Measurements from ENCODE around the gene RBBP6.

The RBBP6 gene

DNA sequence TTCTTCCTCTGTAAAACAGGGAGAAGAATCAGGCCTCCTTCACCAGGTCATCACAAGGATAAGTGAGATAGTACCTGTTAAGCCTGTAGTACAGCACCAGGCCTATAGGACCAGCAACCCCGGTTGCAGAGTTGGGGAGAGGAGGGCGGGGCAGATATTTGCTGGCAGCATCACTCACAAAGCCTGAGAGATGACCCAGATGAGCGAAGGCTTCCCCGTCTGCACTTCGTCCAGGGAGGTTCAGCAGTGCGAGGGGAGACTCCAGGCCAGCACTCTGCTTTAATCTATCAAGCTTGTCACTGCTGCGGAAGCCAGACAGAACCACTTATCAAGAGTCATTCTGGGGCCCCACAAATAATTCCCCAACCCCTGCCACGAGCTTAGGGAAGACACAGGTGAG, 15.8 kb upstream of the RBBP6 start:
- no peak for DNase-seq (ENCODE audit: low spot score)

DNA sequence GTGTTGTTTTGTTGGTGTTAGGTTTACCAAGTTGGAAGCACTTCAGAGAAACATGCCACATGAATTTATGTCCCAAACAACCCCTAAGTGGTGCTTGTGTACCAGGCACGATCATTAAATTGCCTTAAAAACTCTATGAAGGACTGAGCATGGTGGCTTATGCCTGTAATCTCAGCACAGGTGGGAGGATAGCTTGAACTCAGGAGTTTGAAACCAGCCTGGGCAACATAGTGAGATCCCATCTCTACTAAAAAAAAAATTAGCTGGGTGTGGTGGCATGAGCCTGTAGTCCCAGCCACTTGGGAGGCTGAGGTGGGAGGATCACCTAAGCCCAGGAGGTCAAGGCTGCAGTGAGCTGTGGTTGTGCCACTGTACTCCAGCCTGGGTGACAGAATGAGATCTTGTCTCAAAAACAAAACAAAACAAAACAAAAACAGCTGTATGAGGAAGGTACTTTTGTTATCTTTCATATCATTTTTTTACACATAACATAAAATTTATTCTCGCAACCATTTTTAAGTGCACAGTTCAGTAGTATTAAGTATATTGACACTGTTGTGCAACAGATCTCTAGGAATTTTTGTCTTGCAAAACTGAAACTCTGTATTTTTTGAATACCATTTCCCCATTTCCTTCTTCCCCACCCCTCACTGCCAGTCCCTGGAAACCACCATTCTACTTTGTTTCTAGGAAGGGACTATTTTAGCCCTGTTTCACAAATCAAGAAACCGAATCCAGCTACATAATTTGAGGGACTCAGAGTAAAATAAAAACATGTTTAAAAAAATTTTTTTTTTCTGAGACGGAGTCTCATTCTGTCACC, 14.3 kb upstream of the RBBP6 start:
- no peak for DNase-seq (ENCODE audit: low spot score)

DNA sequence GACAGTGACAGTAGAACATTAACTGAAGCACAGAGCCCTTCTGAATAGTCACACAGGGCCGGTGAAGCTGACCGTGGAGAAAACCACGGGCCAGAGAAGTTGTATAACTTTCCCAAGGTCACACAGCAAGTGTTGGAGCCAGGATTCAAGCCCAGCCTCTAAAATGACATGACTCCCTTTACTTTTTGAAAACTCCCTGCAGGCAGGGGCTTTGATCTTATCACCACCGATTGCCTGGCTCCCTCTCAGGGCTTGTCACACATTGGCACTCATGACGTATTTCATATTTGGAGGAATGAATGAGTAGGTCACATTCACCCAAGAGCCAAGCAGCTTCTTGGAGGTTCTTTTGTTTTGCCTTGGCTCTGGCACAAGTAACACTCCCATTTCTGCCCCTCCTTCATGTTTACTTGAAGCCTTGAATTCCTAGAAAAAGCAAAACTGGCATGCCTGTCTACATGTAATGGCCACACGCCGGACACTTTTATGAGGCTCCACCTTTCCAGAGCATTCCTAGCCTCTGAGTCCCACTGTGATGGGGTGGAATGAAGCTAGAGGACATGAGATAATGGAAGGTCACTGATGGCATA, 13.3 kb upstream of the RBBP6 start:
- DNase-seq (ENCODE audit: low spot score): no peak

DNA sequence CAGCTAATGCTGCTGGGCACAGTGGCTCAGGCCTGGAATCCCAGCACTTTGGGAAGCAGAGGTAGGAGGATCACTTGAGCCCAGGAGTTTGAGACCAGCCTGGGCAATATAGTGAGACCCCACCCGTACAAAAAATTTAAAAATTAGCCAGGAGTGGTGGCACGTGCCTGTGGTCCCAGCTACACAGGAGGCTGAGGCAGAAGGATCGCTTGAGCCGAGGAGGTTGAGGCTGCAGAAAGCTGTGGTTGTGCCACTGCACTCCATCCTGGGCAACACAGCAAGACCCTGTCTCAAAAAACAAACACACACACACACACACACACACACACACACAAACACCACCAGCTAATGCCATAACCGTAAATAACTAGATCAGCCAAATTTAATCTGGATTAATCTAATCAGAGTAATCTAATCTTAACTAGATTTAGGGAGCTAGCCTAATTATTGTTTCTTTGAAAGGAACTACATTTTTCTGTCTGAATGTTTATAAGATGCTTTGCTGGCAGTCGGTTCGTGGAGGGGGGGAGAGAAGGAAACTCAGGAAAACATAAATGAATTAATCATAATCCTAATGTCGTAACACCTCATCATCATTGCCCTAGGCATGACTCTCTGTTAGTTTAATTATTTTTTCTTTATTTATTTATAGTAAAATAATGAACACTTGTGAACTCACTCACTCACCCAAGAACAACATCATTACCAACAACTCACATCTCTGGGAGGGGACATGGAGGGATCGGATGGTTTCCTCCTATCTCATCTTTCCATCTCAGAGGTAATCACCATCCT, 12.5 kb upstream of the RBBP6 start:
- DNase-seq (ENCODE audit: low spot score): no peak

DNA sequence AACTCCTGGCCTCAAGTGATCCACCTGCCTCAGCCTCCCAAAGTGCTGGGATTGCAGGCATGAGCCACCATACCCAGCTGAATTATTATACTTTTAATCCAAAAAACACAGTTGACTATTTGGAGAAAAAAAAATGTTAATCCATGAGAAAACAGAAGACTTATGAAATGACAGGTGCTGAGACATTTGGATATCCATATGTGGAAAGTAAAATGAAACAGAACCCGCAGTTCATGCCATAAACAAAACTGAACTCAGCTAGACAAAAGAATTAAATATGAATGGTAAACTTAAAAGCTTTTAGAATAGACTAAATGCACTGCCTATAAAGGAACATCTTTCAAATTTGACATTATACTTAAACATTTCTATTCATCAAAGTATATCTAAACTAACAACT, 8.2 kb upstream of the RBBP6 start:
- no peak for DNase-seq (ENCODE audit: low spot score)

DNA sequence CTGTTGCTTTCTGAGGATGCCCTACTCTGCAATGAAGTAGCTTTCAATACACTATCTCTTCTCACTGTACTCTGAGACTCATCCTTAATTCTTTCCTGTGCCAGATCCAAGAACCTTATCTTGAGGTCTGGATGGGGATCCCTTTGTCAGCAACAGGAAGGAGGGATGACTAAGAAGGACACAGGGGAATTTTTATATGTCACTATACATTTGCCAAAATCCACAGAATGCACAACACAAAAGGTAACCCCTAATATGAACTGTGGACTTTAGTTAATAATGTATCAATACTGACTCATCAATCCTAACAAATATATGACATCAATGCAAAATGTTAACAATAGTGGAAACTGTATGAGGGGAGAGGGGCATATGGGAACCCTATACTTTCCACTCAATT, 4.7 kb upstream of the RBBP6 start:
- no peak for DNase-seq (ENCODE audit: low spot score)

DNA sequence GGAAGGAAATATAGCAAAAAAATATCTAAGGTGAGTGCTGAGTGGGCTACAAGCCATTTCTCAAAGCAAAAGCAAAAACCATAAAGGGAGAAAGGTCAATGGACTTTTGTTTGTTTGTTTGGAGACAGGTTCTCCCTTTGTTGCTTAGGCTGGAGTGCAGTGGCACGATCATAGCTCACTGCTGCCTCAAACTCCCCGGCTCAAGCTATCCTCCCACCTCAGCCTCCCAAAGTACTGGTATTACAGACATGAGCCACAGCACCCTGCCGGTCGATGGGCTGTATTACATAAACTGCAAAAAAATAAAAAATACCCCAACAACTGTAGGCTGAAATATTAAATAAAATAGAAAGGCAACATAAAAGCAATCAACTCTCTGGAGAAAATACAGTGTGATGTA, 3.5 kb upstream of the RBBP6 start:
- no peak for DNase-seq (ENCODE audit: low spot score)

DNA sequence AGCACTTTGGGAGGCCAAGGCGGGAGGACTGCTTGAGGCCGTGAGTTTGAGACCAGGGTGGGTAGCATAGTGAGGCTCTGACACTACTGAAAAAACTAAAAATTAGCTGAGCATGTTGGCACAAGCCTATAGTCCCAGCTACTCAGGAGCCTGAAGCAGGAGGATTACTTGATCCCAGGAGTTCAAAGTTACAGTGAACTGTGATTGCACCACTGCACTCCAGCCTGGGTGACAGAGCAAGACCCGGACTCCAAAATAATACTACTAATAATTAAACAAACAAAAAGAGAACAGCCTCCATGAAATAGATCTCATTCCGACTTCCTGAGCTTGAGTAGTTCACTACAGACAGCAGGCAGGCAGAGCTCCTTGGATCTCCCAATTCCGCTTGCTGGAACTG, 2.7 kb upstream of the RBBP6 start:
- DNase-seq (ENCODE audit: low spot score): no peak

DNA sequence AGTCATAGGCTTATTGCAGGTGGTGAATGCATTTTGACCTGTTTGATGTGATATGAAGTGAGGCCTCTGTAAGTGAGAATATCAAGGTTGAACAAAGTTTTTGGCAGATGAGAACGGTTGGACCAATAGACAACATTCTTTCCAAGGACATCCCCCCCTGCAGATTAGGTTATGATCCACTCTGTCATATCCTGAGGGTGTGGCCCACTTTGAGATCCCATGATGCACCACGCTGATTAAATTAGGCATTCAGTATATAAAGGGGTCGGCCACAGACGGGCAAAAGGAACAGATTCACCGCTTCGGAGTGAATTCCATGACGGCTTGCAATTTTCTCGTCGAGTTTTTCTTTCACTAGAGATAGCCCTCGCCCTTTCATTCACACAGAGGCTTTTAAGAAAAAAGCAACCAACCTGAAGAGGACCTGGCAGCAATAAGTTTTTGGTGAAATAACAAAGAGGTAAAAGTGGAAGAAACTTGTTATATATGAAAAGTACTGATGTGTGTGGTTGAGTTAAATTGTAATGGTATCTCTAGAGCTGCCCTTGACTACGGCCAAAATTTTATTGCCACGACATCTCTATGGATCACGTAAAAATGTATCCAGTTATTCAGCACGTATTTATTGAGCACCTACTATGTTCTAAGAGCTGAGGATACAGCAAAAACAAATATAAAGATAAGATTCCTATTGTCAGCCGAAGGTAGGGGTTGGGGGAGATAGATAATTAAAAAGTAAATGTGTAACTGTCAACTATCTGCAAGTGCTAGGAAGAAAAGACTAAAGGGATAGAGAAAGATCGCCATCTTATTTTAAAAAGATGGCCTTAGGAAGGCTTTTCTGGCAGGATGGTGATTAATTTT, 1.7 kb upstream of the RBBP6 start:
- no peak for DNase-seq (ENCODE audit: low spot score)

DNA sequence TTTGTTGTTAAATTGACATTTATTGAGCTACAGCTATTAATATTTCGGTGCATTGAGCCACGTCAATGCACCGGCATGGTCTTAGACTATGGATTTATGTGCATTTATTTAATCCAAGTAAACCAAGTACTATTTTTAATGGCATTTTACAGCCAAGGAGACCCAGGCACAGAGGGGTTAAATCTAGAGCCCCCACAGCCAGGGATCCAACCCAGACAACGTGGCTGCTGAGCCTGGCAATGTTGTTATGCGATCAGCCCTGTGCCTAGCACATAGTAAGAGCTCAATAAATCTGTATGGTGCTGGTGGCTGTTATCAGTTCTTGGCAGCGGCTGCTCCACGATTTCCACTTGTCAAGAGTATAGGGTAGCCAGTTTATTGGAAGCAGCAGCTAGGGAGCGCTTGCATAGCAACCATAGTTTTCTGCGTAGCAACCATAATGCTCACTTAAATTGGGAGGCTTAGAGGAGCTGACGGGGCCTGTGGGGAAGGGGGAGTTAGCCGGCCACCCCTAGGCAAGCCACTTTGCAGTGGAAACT, 541 bp upstream of the RBBP6 start:
- no peak for DNase-seq (ENCODE audit: low spot score)

DNA sequence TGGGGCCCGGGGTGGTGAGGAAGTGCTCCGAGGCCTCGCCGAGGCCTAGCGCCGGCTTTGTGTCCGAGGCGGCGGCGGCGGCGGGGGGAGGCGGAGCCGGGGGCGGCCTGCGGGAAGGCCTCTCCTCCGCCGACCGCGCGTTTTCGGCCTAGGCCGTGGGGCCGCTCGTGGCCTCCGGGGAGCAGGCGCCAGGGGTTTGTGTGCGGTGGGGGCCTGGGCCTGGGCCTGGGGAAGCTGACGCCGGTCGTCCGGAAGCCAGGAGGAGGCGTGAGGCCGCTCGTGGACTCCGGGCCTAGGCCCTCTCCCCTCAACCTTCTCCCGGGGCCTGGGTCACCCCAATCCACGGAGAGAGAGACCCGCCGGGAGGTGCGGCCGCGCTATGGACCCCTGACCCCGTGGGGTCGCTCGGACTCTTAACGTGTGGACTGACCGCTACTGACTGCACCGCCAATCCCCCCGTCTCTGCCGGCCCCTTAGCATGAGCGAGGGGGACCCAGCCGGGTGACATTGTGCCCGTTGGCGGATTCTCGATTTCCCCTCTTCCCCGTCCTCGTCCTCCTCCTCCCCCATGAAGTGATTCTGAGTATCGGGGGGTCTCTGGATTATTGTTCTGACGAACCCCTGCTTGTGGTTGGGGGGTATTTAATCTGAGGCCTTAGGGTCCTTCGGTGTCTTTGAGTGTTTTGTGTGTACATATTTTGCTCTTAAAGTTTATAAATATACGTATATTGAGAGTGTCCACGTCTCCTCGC, 660 bp downstream of the RBBP6 start:
- peak; percentile 42 for DNase-seq (ENCODE audit: low spot score)

DNA sequence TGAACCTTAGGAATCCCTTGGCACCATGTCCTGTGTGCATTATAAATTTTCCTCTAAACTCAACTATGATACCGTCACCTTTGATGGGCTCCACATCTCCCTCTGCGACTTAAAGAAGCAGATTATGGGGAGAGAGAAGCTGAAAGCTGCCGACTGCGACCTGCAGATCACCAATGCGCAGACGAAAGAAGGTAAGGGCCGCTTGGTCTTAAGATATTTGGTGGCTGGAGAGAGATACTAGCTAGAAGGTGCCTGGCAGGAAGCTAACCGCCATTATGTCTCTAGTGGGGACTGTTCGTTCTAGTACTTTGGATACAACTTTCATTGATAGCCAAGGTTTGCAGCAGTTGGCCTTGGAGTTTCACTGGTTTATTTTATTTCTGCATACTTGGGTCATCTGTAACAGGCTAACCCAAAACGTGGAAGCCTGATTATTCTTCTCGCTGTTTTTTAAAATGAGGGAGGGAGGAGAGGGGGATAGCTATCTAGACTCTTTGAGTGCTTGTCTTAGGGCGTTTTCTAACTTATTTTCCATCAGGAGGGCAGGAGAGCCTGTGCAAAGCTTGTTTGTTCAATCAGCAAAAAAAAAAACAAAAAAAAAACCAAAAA, 1.3 kb downstream of the RBBP6 start:
- no peak for DNase-seq (ENCODE audit: low spot score)

DNA sequence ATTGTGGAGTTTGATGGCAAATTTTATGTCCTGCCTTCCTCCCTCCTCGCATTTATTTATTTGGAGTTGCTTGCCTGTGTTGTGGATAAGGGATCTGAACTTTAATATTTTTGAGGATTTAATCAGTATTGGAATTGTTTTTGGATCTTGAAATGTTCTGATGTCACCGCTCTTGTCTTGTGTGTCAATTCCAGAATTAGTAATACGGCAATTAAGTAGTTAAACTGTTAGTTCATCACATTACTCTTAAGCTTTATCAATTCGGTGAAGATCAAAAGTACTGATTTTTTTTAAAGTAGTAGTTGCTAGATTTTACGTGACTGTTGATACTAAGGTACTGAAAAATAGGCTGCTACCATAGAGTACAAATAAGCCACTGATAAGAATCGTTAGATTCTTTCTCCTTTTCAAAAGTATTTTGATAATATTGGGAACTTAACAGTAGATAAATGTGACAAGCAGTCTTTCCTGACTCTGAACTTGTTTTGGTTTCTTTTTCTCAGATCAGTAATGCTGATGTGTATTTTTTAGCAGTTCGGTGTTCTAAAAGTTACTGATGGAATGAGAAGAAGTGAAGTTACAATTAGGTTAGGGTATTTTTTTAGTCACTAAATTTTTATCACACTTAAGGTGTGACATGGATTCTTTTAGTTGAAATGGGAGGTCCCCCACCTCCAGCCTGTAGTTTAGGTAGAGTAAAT, 2.0 kb downstream of the RBBP6 start:
- no peak for DNase-seq (ENCODE audit: low spot score)

DNA sequence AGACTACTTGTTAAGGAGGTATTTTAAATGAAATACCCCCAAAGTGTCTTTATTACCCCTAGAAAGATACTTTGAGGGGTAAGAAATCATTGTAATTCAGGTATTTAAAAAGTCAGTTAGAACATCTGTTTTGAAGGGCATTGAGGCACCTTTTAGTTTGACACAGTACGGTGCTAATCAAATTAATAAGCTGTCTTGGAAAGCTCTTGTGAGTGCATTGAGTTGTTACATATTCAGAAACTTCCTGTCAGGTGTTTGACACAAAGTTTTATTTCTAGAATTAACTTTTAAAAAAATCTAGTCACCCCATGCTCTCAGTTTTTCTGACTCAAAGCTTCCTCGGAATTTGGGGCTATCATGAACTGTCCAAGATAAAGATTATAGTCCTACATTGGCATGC, 4.6 kb downstream of the RBBP6 start:
- no peak for DNase-seq (ENCODE audit: low spot score)

DNA sequence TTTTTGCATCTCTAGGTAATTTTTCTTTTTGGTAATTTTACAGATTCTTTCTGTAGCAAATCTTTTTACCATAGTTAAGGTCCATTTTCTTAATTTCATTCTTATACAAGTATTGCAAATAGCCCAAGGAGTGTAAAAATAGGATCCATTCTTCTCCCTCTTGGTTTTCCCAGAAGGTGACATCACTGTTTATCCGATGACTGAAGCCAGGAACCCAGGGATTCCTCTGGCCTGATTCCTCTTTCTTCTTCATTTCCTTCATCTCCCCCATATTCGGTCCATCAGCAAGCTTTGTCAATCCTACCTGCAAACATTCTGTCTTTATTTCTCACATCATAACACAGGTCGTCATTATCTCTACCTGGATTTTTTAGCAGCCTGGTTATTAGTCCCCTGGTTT, 5.3 kb downstream of the RBBP6 start:
- DNase-seq (ENCODE audit: low spot score): no peak

DNA sequence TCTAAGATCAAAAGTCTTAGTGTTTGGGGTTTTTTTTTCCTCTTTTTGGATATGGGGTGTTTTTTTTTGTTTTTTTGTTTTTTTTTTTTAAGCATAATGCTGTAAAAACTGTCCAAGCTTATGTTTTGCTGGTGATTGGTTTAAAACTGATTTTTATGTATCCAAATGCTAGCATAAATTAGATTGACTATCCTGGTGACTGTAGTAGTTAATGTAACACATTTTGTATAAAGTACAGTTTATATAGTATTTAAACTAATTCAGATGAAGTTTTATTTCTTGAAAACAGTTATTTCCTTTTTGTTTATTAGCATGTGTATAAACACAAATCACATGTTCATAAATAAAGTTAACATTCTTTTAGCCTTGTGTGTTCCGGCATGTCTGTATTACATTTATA, 10.9 kb downstream of the RBBP6 start:
- no peak for DNase-seq (ENCODE audit: low spot score)

DNA sequence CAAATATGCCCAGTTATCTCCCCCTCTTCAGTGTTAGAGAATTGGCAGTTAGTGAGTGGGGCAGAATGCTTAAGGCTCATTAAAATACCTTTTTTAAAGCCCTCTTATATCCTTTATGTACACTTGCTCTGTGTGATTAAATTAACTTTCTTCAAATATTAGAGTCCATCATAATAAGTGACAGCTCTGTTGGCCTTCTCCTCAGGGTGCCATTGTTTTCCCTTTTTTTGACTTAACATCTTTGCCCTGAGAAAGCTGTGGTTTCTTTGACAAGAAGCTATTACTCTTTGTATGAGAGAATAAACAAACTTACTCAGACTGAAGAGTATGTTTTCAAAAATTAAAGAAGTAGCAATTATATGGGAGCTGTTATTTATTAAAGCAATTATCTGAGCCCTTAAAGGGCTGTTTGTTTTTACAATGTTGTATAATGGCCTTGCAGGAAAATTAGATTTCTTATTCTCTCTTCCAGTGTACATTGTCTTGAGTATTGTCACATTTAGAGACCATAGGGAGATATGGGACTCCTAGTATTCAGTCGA, 13.4 kb downstream of the RBBP6 start:
- no peak for DNase-seq (ENCODE audit: low spot score)

DNA sequence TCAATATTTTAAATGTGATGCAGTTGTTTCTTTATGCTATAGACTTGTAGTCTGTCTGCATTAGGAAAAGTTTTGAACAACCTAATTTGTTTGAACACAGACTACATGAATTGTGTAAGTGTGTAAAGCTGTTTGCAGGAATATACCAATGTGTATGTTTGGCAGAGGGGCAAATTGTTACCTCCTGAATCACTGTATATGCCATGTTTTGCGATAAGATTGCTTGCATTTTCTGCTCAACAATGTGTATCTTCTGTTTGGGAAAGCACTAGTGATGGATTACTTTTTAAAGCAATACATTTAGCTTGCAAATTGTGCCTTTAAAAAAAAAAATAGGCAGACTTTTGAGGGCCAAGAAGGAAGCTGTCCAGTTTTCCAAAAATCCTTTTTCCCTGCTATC, 14.6 kb downstream of the RBBP6 start:
- DNase-seq (ENCODE audit: low spot score): no peak

DNA sequence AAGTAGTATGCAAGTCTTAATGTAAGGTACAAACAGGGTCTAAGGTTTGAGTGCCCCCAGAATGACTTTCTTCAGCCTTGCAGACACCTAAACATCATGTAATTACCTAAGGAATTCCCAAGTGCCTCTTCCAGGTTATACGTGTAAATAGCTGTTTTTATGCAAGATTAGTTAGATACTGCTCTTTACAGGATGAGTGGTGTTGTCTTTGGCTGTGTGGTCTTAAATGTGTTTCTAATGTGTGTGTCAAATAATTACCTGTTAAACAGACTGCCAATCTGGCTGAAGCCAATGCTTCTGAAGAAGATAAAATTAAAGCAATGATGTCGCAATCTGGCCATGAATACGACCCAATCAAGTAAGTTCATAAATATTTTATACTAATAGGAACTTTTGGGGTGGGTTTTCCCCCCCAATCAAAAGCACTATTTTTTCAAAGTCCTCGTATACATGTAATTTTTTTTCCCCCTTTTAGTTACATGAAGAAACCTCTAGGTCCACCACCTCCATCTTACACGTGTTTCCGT, 16.0 kb downstream of the RBBP6 start:
- no peak for DNase-seq (ENCODE audit: low spot score)

DNA sequence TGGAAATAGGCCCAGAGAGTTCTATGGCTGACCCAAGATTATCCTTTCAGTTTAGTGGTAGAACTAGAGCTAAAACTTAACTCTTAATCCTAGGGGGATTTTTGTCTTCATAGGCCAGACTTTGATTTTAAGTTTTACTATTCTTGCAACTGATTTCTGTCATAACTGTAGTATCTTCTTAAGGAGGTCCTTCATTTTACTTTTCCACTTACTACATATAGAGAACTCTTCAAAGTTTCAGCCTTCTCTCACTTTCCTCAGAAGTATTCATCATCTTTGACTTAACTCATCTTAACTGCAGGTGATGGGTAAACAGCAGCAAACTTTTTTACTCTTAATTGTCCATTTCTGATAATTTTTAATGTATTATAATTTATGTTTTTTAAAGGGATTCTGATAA, 23.4 kb downstream of the RBBP6 start:
- no peak for DNase-seq (ENCODE audit: low spot score)
